Smooth muscle cell (in vitro differentiated cells): ENCODE measurements around the gene TMEM131. TPM values are rescaled to one million over a fixed set of nuclear protein-coding genes. Genes with fewer than 3 reads are reported as not detected.
A peak's percentile ranks its signal among the peaks of the same experiment; 100 is the strongest.
"Not testable (repeated sequence)": the region's sequence is repeated elsewhere in the genome, so short reads cannot be mapped to it uniquely, and the experiment has no call there.

Experiments used
- DNase-seq: peaks from one replicate; lab custom pipeline; 2025; ENCODE audit not compliant: unreplicated experiment; lab: John Stamatoyannopoulos, UW
- H2AFZ ChIP-seq: fragments of 200-600 bp; sonication (generic); 2 replicates; pipeline ENCODE4 v1.6.0; 2016; ENCODE audit warnings: antibody characterized with exemption, low read depth, mild to moderate bottlenecking
- H3F3A ChIP-seq: fragments of 200-600 bp; sonication (generic); 2 replicates; pipeline ENCODE4 v1.6.0; 2017; ENCODE audit warnings: antibody characterized with exemption, low read depth
- H3K27ac ChIP-seq: fragments of 200-600 bp; sonication (generic); 2 replicates; pipeline ENCODE4 v1.5.1; 2016; ENCODE audit warnings: low read depth, mild to moderate bottlenecking
- H3K27me3 ChIP-seq: fragments of 200-600 bp; sonication (generic); 2 replicates; pipeline ENCODE4 v1.6.1; 2016; ENCODE audit warnings: low read depth, mild to moderate bottlenecking
- H3K36me3 ChIP-seq: fragments of 200-600 bp; sonication (generic); 2 replicates; pipeline ENCODE4 v1.5.1; 2016; ENCODE audit warnings: low read depth
- H3K4me1 ChIP-seq: fragments of 200-600 bp; sonication (generic); 2 replicates; pipeline ENCODE4 v1.5.1; 2016; ENCODE audit warnings: low read depth
- H3K4me2 ChIP-seq: fragments of 200-600 bp; sonication (generic); 2 replicates; pipeline ENCODE4 v1.6.0; 2016; ENCODE audit warnings: mild to moderate bottlenecking
- H3K4me3 ChIP-seq: fragments of 200-600 bp; sonication (generic); 2 replicates; pipeline ENCODE4 v1.5.1; 2016; ENCODE audit warnings: mild to moderate bottlenecking
- H3K79me2 ChIP-seq: fragments of 200-600 bp; sonication (generic); 2 replicates; pipeline ENCODE4 v1.6.0; 2016; ENCODE audit warnings: low read depth, mild to moderate bottlenecking
- H3K9ac ChIP-seq: fragments of 200-600 bp; sonication (generic); 2 replicates; pipeline ENCODE4 v1.6.0; 2016; ENCODE audit warnings: low read depth
- H3K9me3 ChIP-seq: fragments of 200-600 bp; sonication (generic); replicated peaks from 2 replicates; pipeline ENCODE4 v1.5.1; 2016; ENCODE audit warnings: low read depth
- H4K20me1 ChIP-seq: fragments of 200-600 bp; sonication (generic); 2 replicates; pipeline ENCODE4 v1.6.0; 2016; ENCODE audit warnings: low read depth
- WGBS: methylation state at CpG from one replicate; pipeline ENCODE4 v1.1.7; 2016; ENCODE audit warnings: low lambda C conversion rate; 5-methylcytosine and 5-hydroxymethylcytosine counted together
- polyA plus RNA-seq: library from polyadenylated mRNA; unstranded; fragments of >200 nt; fragmentation: Nextera tagmentation; extraction: Ambion mirVana; gene quantifications from 2 replicates; pipeline ENCODE4 v1.2.1, GENCODE V29; 2016
- total RNA-seq: library from RNA; depleted of rRNA; stranded (reverse); fragments of >200 nt; gene quantifications from 2 replicates; pipeline ENCODE4 v1.2.3, GENCODE V29; 2014
- TF ChIP-seq, protein P1 (sequence below): fragments of 200-600 bp; sonication (generic); IDR thresholded peaks from 2 replicates; pipeline ENCODE4 v1.5.1; 2017; ENCODE audit warnings: borderline replicate concordance, mild to moderate bottlenecking, antibody characterized with exemption; ENCODE audit not compliant: insufficient read depth, poor library complexity, severe bottlenecking

TMEM131 gene
- total and polyA plus RNA-seq, 2 experiments from 2014 or later, result 16.7 to 32.3 TPM

- TF ChIP-seq, protein P1, sequence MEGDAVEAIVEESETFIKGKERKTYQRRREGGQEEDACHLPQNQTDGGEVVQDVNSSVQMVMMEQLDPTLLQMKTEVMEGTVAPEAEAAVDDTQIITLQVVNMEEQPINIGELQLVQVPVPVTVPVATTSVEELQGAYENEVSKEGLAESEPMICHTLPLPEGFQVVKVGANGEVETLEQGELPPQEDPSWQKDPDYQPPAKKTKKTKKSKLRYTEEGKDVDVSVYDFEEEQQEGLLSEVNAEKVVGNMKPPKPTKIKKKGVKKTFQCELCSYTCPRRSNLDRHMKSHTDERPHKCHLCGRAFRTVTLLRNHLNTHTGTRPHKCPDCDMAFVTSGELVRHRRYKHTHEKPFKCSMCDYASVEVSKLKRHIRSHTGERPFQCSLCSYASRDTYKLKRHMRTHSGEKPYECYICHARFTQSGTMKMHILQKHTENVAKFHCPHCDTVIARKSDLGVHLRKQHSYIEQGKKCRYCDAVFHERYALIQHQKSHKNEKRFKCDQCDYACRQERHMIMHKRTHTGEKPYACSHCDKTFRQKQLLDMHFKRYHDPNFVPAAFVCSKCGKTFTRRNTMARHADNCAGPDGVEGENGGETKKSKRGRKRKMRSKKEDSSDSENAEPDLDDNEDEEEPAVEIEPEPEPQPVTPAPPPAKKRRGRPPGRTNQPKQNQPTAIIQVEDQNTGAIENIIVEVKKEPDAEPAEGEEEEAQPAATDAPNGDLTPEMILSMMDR, result no peak
- no peaks in the 10 kb centered on the region for H3K36me3 ChIP-seq
- no peak overlapping the region for H3K4me3 ChIP-seq
- no peaks in the 10 kb centered on the region for H3K27me3 ChIP-seq
- H3F3A ChIP-seq, result no peaks in the 10 kb centered on the region
- 85% methylated on average over 5 of the region's 5 CpGs for WGBS
- H3K27ac ChIP-seq, result no peak overlapping the region
- H3K79me2 ChIP-seq, result peaks cover 12% of the 10 kb centered on the region
- no peaks in the 10 kb centered on the region for H3K9me3 ChIP-seq
- no peak overlapping the region for H2AFZ ChIP-seq
- H3K4me2 ChIP-seq, result no peak overlapping the region
- no peak for DNase-seq
- no peak overlapping the region for H3K9ac ChIP-seq
- no peaks in the 10 kb centered on the region for H3K4me1 ChIP-seq
- H4K20me1 ChIP-seq, result peaks cover 38% of the 10 kb centered on the region
These were observed 144.6 kb downstream of the TMEM131 start for GRCh38 chr2:97851172-97851571.

- no peak overlapping the region for H3K4me2 ChIP-seq
- H4K20me1 ChIP-seq, result peaks cover 50% of the 10 kb centered on the region
- H3K36me3 ChIP-seq, result no peaks in the 10 kb centered on the region
- H3K4me3 ChIP-seq, result no peak overlapping the region
- peaks cover 16% of the 10 kb centered on the region for H3K79me2 ChIP-seq
- no peak overlapping the region for H3K9ac ChIP-seq
- 71% methylated on average over 3 of the region's 3 CpGs for WGBS
- H3K27ac ChIP-seq, result peak overlapping the region; percentile 38
- no peaks in the 10 kb centered on the region for H3K4me1 ChIP-seq
- no peak for DNase-seq
- no peaks in the 10 kb centered on the region for H3F3A ChIP-seq
- TF ChIP-seq, protein P1, result no peak
- no peak overlapping the region for H2AFZ ChIP-seq
- H3K9me3 ChIP-seq, result no peaks in the 10 kb centered on the region
- no peaks in the 10 kb centered on the region for H3K27me3 ChIP-seq
These were observed 145.7 kb downstream of the TMEM131 start for GRCh38 chr2:97849881-97850528.

- no peaks in the 10 kb centered on the region for H3K4me1 ChIP-seq
- H3K27me3 ChIP-seq, result no peaks in the 10 kb centered on the region
- H3K79me2 ChIP-seq, result peaks cover 16% of the 10 kb centered on the region
- no peak overlapping the region for H3K27ac ChIP-seq
- DNase-seq, result no peak
- no peak overlapping the region for H3K9ac ChIP-seq
- TF ChIP-seq, protein P1, result no peak
- no peak overlapping the region for H3K4me2 ChIP-seq
- no peaks in the 10 kb centered on the region for H3K36me3 ChIP-seq
- WGBS, result 95% methylated on average over 1 of the region's 1 CpG
- no peak overlapping the region for H2AFZ ChIP-seq
- H3K9me3 ChIP-seq, result no peaks in the 10 kb centered on the region
- H3K4me3 ChIP-seq, result no peak overlapping the region
- peaks cover 67% of the 10 kb centered on the region for H4K20me1 ChIP-seq
- H3F3A ChIP-seq, result no peaks in the 10 kb centered on the region
These were observed 147.4 kb downstream of the TMEM131 start for GRCh38 chr2:97848306-97848705.

DNA sequence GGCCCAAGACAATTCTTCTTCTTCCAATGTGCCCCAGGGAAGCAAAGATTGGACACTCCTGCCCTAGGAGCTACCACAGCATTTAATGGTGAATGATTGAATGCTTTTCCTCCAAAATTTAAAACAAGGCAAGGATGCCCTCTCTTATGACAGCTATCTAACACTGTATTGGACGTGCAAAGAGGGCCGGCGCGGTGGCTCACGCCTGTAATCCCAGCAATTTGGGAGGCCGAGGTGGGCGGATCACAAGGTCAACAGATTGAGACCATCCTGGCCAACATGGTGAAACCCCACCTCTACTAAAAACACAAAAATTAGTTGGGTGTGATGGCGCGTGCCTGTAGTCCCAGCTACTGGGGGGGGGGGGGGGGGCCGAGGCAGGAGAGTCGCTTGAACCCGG is 149.0 kb downstream of the TMEM131 start:
- 98% methylated on average over 11 of the region's 12 CpGs for WGBS
- Histone ChIP-seq H3K79me2 (peaks cover 16% of the 10 kb centered on the region), H4K20me1 (peaks cover 71% of the 10 kb centered on the region)

More for the DNA sequence above, 149.0 kb downstream of the TMEM131 start:
- not testable (repeated sequence) for H3K4me1 ChIP-seq, H3K9ac ChIP-seq, H3K27ac ChIP-seq, H3K27me3 ChIP-seq, H3K9me3 ChIP-seq, H3K4me2 ChIP-seq, H3K36me3 ChIP-seq, DNase-seq, H3F3A ChIP-seq, H2AFZ ChIP-seq, H3K4me3 ChIP-seq
